ENCODE measurements around the gene GNAL. TPM values are rescaled to one million over a fixed set of nuclear protein-coding genes. Genes with fewer than 3 reads are reported as not detected.

GNAL gene
- total RNA-seq, 1 experiment from 2014 or later = 28.4 TPM

DNA sequence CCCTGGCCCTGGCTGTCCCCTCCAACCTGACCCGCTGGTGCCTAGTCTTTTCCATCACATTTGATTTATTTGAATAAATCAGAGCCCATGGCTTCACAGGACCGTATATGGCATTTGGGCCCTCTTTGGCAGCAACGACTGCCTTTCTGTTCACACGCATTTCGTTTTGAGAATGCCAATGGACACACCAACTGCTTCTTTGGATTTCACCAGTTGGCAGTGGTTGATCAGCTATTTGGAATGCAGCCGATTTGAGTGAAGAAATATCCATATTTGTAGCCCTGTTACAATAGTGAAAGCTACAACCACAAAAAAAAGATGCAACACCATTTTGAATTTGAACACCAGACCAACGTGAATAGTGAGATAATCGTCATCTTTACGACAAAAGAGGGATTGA is 56.5 kb downstream of the GNAL start:
- BruUV-seq (replicated peaks) = no TSS peak
- POLR2A ChIA-PET = no interaction called here
- DNase-seq = no peak
- no peaks in the 10 kb centered on the region for H3K9me3 Mint-ChIP-seq (ENCODE audit: unreplicated experiment)
- no peaks in the 10 kb centered on the region for H3K4me1 Mint-ChIP-seq (ENCODE audit: low read depth, unreplicated experiment)
- no peaks in the 10 kb centered on the region for H3K27me3 Mint-ChIP-seq (ENCODE audit: insufficient read depth, unreplicated experiment)
- TF ChIP-seq CTCF (IDR thresholded peaks at IDR 0.05; ENCODE audit: insufficient read depth in 1 of 2, low read depth in 1 of 2, low read length in 1 of 2, severe bottlenecking in 1 of 2, unreplicated experiment in 1 of 2) = no peak
- H3K4me1 ChIP-seq = no peaks in the 10 kb centered on the region
- no peaks in the 10 kb centered on the region for H3K36me3 ChIP-seq (ENCODE audit: control insufficient read depth, insufficient read depth, low read length)
- no peak overlapping the region for H3K4me3 Mint-ChIP-seq (ENCODE audit: unreplicated experiment)
- H3K27me3 ChIP-seq (replicated peaks; ENCODE audit: control insufficient read depth, insufficient read depth, low read length) = no peaks in the 10 kb centered on the region
- intact Hi-C loops (cut with micrococcal nuclease; ENCODE audit: unreplicated experiment) = no loop called here
- CTCF ChIA-PET = no interaction called here
- H3K36me3 Mint-ChIP-seq (ENCODE audit: insufficient read depth, unreplicated experiment) = no peaks in the 10 kb centered on the region
- H3K9me3 ChIP-seq = no peaks in the 10 kb centered on the region
- H3K4me3 ChIP-seq (ENCODE audit: low read depth, low read length) = no peak overlapping the region
- H3K27ac Mint-ChIP-seq (ENCODE audit: unreplicated experiment) = no peak overlapping the region

- DNase-seq = no peak
- TF ChIP-seq CTCF (IDR thresholded peaks at IDR 0.05; ENCODE audit: insufficient read depth in 1 of 2, low read depth in 1 of 2, low read length in 1 of 2, severe bottlenecking in 1 of 2, unreplicated experiment in 1 of 2) = no peak
- intact Hi-C loops (cut with micrococcal nuclease; ENCODE audit: unreplicated experiment) = no loop called here
- Histone ChIP-seq H3K9me3 (no peaks in the 10 kb centered on the region), H3K36me3 (ENCODE audit: control insufficient read depth, insufficient read depth, low read length) (no peaks in the 10 kb centered on the region), H3K4me1 (no peaks in the 10 kb centered on the region), H3K4me3 (ENCODE audit: low read depth, low read length) (no peak overlapping the region), H3K27me3 (replicated peaks; ENCODE audit: control insufficient read depth, insufficient read depth, low read length) (no peaks in the 10 kb centered on the region)
- H3K9me3 Mint-ChIP-seq (ENCODE audit: unreplicated experiment) = no peaks in the 10 kb centered on the region
- H3K27me3 Mint-ChIP-seq (ENCODE audit: insufficient read depth, unreplicated experiment) = no peaks in the 10 kb centered on the region
- no peaks in the 10 kb centered on the region for H3K36me3 Mint-ChIP-seq (ENCODE audit: insufficient read depth, unreplicated experiment)
- no TSS peak for BruUV-seq (replicated peaks)
- ChIA-PET POLR2A (no interaction called here), CTCF (no interaction called here)
- H3K4me3 Mint-ChIP-seq (ENCODE audit: unreplicated experiment) = no peak overlapping the region
- no peak overlapping the region for H3K27ac Mint-ChIP-seq (ENCODE audit: unreplicated experiment)
- H3K4me1 Mint-ChIP-seq (ENCODE audit: low read depth, unreplicated experiment) = no peaks in the 10 kb centered on the region
Measured at GRCh38 chr18:11747286-11747685, 58.2 kb downstream of the GNAL start.

- intact Hi-C loops (cut with micrococcal nuclease; ENCODE audit: unreplicated experiment) = no loop called here
- H3K9me3 ChIP-seq = no peaks in the 10 kb centered on the region
- H3K36me3 ChIP-seq (ENCODE audit: control insufficient read depth, insufficient read depth, low read length) = no peaks in the 10 kb centered on the region
- Mint-ChIP-seq H3K9me3 (ENCODE audit: unreplicated experiment) (no peaks in the 10 kb centered on the region), H3K27me3 (ENCODE audit: insufficient read depth, unreplicated experiment) (no peaks in the 10 kb centered on the region), H3K4me1 (ENCODE audit: low read depth, unreplicated experiment) (no peaks in the 10 kb centered on the region), H3K36me3 (ENCODE audit: insufficient read depth, unreplicated experiment) (no peaks in the 10 kb centered on the region), H3K4me3 (ENCODE audit: unreplicated experiment) (no peak overlapping the region), H3K27ac (ENCODE audit: unreplicated experiment) (no peak overlapping the region)
- no peak overlapping the region for H3K4me3 ChIP-seq (ENCODE audit: low read depth, low read length)
- POLR2A ChIA-PET = no interaction called here
- CTCF ChIA-PET = no interaction called here
- no peaks in the 10 kb centered on the region for H3K27me3 ChIP-seq (replicated peaks; ENCODE audit: control insufficient read depth, insufficient read depth, low read length)
- no peak for DNase-seq
- no peak for TF ChIP-seq CTCF (IDR thresholded peaks at IDR 0.05; ENCODE audit: insufficient read depth in 1 of 2, low read depth in 1 of 2, low read length in 1 of 2, severe bottlenecking in 1 of 2, unreplicated experiment in 1 of 2)
- H3K4me1 ChIP-seq = no peaks in the 10 kb centered on the region
- no TSS peak for BruUV-seq (replicated peaks)
Measured at GRCh38 chr18:11747731-11748130, 58.7 kb downstream of the GNAL start.

All from Caco-2 (cell line).